Mammary epithelial cell (primary cell): ENCODE measurements around the gene HPSE2.

Experiments
- CTCF ChIP-seq, 2 donors: IDR thresholded peaks in 1 of 2; conservative IDR thresholded peaks in 1 of 2; 2 replicates each; pipeline ENCODE4 v1.5.1; 2011 to 2012; ENCODE audit warnings: inconsistent platforms in 2 of 2, low read length in 2 of 2, mild to moderate bottlenecking in 2 of 2, control low read depth in 1 of 2, low read depth in 1 of 2; ENCODE audit not compliant: insufficient read depth in 1 of 2; ENCODE audit errors: extremely low read depth in 1 of 2
- EZH2 ChIP-seq: IDR thresholded peaks from 2 replicates; pipeline ENCODE4 v1.6.1; 2012; ENCODE audit warnings: low read length, inconsistent platforms, borderline replicate concordance

DNA sequence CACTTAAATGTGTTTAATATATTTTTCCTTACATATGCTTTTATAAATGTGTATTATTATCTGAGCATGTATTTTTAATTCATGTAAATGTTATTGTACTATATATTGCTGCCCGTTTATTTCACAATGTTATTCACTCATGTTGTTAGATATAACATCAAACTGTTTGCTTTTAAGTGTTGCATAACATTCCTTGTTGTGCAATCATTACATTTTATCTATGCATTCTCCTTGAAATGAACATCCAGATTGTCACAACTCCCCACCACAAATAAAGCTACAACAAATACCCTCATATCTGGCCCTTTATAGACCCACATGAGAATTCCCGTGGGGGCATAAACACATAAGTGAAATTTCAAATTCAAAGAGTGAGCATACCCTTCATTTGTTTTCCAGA, 264.2 kb downstream of the HPSE2 start:
- TF ChIP-seq EZH2 (no peak), CTCF (conservative IDR thresholded peaks at IDR 0.05 in 1 of 2, IDR thresholded peaks at IDR 0.05 in 1 of 2; ENCODE audit: extremely low read depth in 1 of 2, insufficient read depth in 1 of 2, low read depth in 1 of 2, low read length in 2 of 2) (no peak)
